NCI-H146 (cell line): Measurements from ENCODE around the gene PHF24.
"Not testable (repeated sequence)": the region's sequence is repeated elsewhere in the genome, so short reads cannot be mapped to it uniquely, and the experiment has no call there.

Experiments used
- DNase-seq: peaks from one replicate; lab custom pipeline; 2025; lab: John Stamatoyannopoulos, UW

The PHF24 gene

GRCh38 chr9:34997379-34997781 lies 39.3 kb downstream of the PHF24 start:
- DNase-seq, result no peak

- DNase-seq, result no peak
Observed at GRCh38 chr9:34998266-34998665, 40.2 kb downstream of the PHF24 start.

- no peak for DNase-seq
Observed at GRCh38 chr9:34999576-34999975, 41.5 kb downstream of the PHF24 start.

- DNase-seq, result no peak
Observed at GRCh38 chr9:35000535-35001284, 42.6 kb downstream of the PHF24 start.

- DNase-seq, result no peak
Observed at GRCh38 chr9:35001285-35001677, 43.2 kb downstream of the PHF24 start.

GRCh38 chr9:35001803-35002502 lies 43.9 kb downstream of the PHF24 start:
- no peak for DNase-seq

- DNase-seq, result no peak
Observed at GRCh38 chr9:35002623-35003022, 44.5 kb downstream of the PHF24 start.

- not testable (repeated sequence) for DNase-seq
Observed at GRCh38 chr9:35004299-35004698, 46.2 kb downstream of the PHF24 start.

- DNase-seq, result no peak
Observed at GRCh38 chr9:35010351-35010958, 52.4 kb downstream of the PHF24 start.

GRCh38 chr9:35014517-35014916 lies 56.4 kb downstream of the PHF24 start:
- no peak for DNase-seq

GRCh38 chr9:35023443-35023842 lies 65.4 kb downstream of the PHF24 start:
- not testable (repeated sequence) for DNase-seq

GRCh38 chr9:35026671-35027070 lies 68.6 kb downstream of the PHF24 start:
- DNase-seq, result no peak

- DNase-seq, result no peak
Observed at GRCh38 chr9:35027374-35027773, 69.3 kb downstream of the PHF24 start.

- DNase-seq, result peak; percentile 38
Observed at GRCh38 chr9:35027860-35028259, 69.8 kb downstream of the PHF24 start.

GRCh38 chr9:35028341-35028740 lies 70.3 kb downstream of the PHF24 start:
- no peak for DNase-seq

- DNase-seq, result no peak
Observed at GRCh38 chr9:35029241-35029640, 71.2 kb downstream of the PHF24 start.

- DNase-seq, result no peak
Observed at GRCh38 chr9:35029852-35030251, 71.8 kb downstream of the PHF24 start.
